K562 treated with DMSO at 1 percent for 4 hours (cell line): ENCODE data around the gene WNT8A. TPM values are rescaled to one million over a fixed set of nuclear protein-coding genes. Genes with fewer than 3 reads are reported as not detected.

Experiments used
- total RNA-seq: library from RNA; unstranded; fragments of 300-600 nt; gene quantifications from 2 replicates; pipeline ENCODE4 v1.2.3, GENCODE V29; 2022; ENCODE audit not compliant: insufficient read depth

The WNT8A gene
- not detected in 2 replicates for total RNA-seq

GRCh38 chr5:138083702-138084101, at the start of gene WNT8A:
WNT8A (plus strand) TSS chr5:138084033; CDS start chr5:138084128, 95 bp downstream.

GRCh38 chr5:138138949-138139780, 55.3 kb downstream of the WNT8A start, which contains the start of gene NME5:
NME5 (minus strand) TSS chr5:138139428; CDS start chr5:138138780, 648 bp downstream.

Other genes starting within 250 kb of the WNT8A start
- not detected in 2 replicates for gene MYOT, start 216.2 kb upstream of the WNT8A start, total RNA-seq
- not detected in 2 replicates for gene PKD2L2, start 194.6 kb upstream of the WNT8A start, total RNA-seq
- 13.7 and 25.3 TPM in 2 replicates for gene FAM13B, start 51.0 kb upstream of the WNT8A start, total RNA-seq
- not detected in 2 replicates for gene NME5, start 55.4 kb downstream of the WNT8A start, total RNA-seq
- 67.4 and 76.1 TPM in 2 replicates for gene BRD8, start 94.6 kb downstream of the WNT8A start, total RNA-seq
- gene KIF20A, start 95.1 kb downstream of the WNT8A start, total RNA-seq = 27.8 and 36.4 TPM in 2 replicates
- gene CDC23, start 129.3 kb downstream of the WNT8A start, total RNA-seq = 22.4 and 27.0 TPM in 2 replicates
- gene GFRA3, start 190.6 kb downstream of the WNT8A start, total RNA-seq = not detected in 2 replicates
- 28.6 and 31.7 TPM in 2 replicates for gene CDC25C, start 247.8 kb downstream of the WNT8A start, total RNA-seq